ENCODE measurements around the gene CAB39.

Gene CAB39

GRCh38 chr2:230668184-230668938 lies 44.3 kb upstream of the CAB39 start:
- H3K27ac ChIP-seq = peak overlapping the region in 1 of 2 donors; percentile 80
- no peak for TF ChIP-seq CTCF (IDR thresholded peaks at IDR 0.05)
- no peak for DNase-seq (ENCODE audit: low spot score)
- H3K4me3 ChIP-seq = no peak overlapping the region

DNA sequence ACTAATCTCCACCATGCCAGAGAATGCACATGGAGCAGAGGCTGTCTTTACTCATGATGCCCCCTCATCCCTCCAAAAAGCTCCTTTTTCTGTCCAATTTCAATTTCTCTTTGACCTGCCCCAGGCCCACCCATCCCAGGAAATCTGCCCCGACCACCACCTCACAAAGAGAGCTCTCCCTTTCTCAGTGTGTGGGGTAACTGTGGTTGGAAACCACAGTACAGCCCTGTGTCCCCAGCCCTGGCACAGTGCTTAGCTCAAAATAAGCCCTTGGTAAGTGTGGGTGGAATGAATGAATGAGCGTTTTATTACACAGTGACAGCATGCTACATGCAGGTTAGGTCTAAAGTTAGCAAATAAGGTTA lies 43.7 kb upstream of the CAB39 start:
- H3K27ac ChIP-seq = peak overlapping the region in 1 of 2 donors; percentile 80
- TF ChIP-seq CTCF (IDR thresholded peaks at IDR 0.05) = no peak
- no peak for DNase-seq (ENCODE audit: low spot score)

DNA sequence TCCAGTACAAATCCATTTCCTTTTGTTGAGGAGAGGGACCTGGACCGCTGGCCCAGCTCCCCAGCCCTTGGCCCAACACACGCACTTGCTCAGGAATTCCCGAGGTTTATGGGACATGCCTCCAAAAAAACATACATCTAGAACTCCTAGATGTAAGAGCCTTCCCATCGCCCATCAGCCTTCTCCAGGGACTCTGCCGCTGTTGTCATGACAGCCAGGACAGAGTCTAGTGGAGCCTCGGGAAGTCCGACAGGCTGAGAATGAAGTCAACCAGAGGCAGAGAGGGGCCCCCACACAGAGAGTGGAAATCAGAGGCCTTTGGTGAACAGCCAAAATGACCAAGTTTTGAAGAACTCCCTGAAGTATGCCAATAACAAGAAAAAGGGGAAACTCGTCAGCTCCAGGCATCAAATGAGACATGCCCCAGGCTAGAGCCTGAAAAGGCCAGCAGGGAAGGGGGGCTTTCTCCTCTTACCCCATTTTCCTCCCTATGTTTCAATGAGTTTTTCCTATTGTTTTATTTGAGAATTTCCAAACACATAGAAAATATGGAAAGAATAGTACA lies 43.2 kb upstream of the CAB39 start:
- DNase-seq (ENCODE audit: low spot score) = no peak
- peak overlapping the region in 1 of 2 donors; percentile 80 for H3K27ac ChIP-seq
- no peak for TF ChIP-seq CTCF (IDR thresholded peaks at IDR 0.05)
- no peak overlapping the region for H3K4me3 ChIP-seq

More for the DNA sequence above, 43.7 kb upstream of the CAB39 start:
- H3K4me3 ChIP-seq = no peak overlapping the region

GRCh38 chr2:230671117-230671516 lies 41.5 kb upstream of the CAB39 start:
- H3K4me3 ChIP-seq = no peak overlapping the region
- DNase-seq (ENCODE audit: low spot score) = no peak
- TF ChIP-seq CTCF (IDR thresholded peaks at IDR 0.05) = no peak
- H3K27ac ChIP-seq = no peak overlapping the region

DNA sequence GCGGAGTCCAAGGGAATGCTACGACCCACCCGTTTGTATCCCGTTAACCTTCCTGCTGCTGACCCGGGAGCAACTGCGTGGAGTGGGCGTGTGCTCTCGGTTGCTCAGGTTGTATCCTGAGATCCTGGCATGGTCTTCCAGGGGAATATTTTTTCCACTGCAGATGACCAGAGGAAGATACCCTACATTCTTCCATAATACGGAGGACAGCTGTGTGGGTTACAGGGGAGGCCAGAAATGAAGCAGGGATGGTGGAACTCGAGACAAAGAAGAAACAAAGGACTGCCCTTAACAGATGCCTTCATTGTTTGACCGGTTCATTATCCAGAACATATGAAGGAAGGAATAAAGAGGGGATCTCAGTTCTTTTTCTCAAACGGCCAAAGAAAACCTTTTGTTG lies 39.8 kb upstream of the CAB39 start:
- DNase-seq (ENCODE audit: low spot score) = no peak
- H3K27ac ChIP-seq = no peak overlapping the region
- TF ChIP-seq CTCF (IDR thresholded peaks at IDR 0.05) = no peak

GRCh38 chr2:230674401-230674800 lies 38.2 kb upstream of the CAB39 start:
- no peak for TF ChIP-seq CTCF (IDR thresholded peaks at IDR 0.05)
- no peak overlapping the region for H3K27ac ChIP-seq
- no peak overlapping the region for H3K4me3 ChIP-seq
- no peak for DNase-seq (ENCODE audit: low spot score)

More for the DNA sequence above, 39.8 kb upstream of the CAB39 start:
- H3K4me3 ChIP-seq = no peak overlapping the region
